ENCODE results near the gene ARHGAP26. TPM values are rescaled to one million over a fixed set of nuclear protein-coding genes. Genes with fewer than 3 reads are reported as not detected.

Gene ARHGAP26
- total and polyA plus RNA-seq, 2 donors (not counting 1 experiment from before 2014, with no cell fraction given) = 4.1 to 6.8 TPM

DNA sequence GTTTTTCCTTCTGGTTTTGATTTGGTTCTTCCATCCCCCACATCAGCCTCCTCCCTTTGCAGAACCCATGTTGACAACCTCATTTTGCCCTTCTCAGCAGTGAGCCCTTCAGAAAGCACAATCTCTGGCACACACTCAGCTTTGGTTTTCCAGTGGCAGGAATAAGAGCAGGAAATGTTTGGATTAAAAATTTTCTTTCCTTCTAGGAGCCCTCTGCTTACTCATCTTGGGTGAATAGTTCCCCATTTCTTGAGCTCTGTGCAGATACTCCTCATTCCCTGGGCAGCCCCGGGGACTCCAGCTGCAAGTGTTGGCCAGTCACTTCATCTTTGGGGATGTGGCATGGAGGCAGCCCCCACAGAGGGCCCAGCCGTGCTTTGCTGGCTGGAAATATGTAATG, 462.9 kb downstream of the ARHGAP26 start:
- Histone ChIP-seq H3K79me2 (ENCODE audit: control insufficient read depth, insufficient read depth, low read length) (no peaks in the 10 kb centered on the region), H3K9me3 (ENCODE audit: control insufficient read depth, insufficient read depth, low read depth, low read length) (no peaks in the 10 kb centered on the region), H3K27ac (ENCODE audit: insufficient read depth, low read length) (peak overlapping the region; percentile 5), H3K9ac (ENCODE audit: insufficient read depth, low read length) (no peak overlapping the region), H3K27me3 (ENCODE audit: control insufficient read depth, insufficient read depth, low read length) (no peaks in the 10 kb centered on the region), H4K20me1 (ENCODE audit: control insufficient read depth, extremely low read depth, insufficient read depth, low read length) (no peaks in the 10 kb centered on the region), H2AFZ (ENCODE audit: low read length) (no peak overlapping the region), H3K36me3 (ENCODE audit: control insufficient read depth, insufficient read depth, low read length) (no peaks in the 10 kb centered on the region), H3K4me2 (ENCODE audit: extremely low read depth, insufficient read depth, low read length) (no peak overlapping the region), H3K4me1 (ENCODE audit: control insufficient read depth, extremely low read depth, insufficient read depth, low read length) (peaks cover 10% of the 10 kb centered on the region), H3K4me3 (replicated peaks in 1 of 4; ENCODE audit: control extremely low read depth in 1 of 4, insufficient read depth in 1 of 4, low read depth in 3 of 4, low read length in 4 of 4) (no peak overlapping the region)
- DNase-seq (ENCODE audit: low read depth in 2 of 2) = peak; percentile 54 to 83
- TF ChIP-seq, protein P1, sequence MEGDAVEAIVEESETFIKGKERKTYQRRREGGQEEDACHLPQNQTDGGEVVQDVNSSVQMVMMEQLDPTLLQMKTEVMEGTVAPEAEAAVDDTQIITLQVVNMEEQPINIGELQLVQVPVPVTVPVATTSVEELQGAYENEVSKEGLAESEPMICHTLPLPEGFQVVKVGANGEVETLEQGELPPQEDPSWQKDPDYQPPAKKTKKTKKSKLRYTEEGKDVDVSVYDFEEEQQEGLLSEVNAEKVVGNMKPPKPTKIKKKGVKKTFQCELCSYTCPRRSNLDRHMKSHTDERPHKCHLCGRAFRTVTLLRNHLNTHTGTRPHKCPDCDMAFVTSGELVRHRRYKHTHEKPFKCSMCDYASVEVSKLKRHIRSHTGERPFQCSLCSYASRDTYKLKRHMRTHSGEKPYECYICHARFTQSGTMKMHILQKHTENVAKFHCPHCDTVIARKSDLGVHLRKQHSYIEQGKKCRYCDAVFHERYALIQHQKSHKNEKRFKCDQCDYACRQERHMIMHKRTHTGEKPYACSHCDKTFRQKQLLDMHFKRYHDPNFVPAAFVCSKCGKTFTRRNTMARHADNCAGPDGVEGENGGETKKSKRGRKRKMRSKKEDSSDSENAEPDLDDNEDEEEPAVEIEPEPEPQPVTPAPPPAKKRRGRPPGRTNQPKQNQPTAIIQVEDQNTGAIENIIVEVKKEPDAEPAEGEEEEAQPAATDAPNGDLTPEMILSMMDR (conservative IDR thresholded peaks at IDR 0.05 in 1 of 2, IDR thresholded peaks at IDR 0.05 in 1 of 2; ENCODE audit: low read depth in 1 of 2, low read length in 2 of 2) = no peak
- no peak for TF ChIP-seq EZH2 (IDR thresholded peaks at IDR 0.05; ENCODE audit: low read length, missing control alignments)

DNA sequence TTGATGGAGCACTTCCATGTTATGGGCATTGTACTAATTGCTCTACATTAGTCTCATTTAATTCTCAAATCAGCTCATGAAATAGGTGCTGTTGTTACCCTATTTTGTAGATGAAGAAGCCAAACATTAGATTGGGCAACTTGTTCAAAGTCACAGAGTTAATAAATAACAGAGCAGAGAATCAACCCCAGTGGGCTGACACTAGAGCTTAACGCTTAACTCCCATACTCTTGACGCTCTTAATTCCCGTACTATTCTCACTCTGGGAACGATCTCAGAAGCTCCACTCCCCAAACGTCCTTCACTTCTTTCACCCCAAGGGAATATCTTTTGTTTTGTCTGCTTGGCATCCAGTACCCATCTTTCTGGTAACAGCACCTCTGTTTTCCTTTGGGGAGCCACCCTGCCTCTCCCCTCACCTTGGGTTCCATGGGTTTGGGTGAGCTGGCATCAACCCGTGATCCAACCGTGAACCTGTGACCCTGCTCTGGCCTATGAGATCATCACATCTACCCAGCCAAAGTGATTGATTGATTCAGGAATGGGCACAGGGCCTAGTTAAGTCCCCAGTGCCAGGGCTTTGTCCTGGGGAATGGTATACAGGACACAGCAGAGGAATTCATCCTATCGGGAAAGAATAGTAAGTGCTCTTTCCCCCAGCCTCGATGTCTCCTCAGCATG, 464.1 kb downstream of the ARHGAP26 start:
- H2AFZ ChIP-seq (ENCODE audit: low read length) = no peak overlapping the region
- TF ChIP-seq, protein P1 (conservative IDR thresholded peaks at IDR 0.05 in 1 of 2, IDR thresholded peaks at IDR 0.05 in 1 of 2; ENCODE audit: low read depth in 1 of 2, low read length in 2 of 2) = no peak
- no peak for TF ChIP-seq EZH2 (IDR thresholded peaks at IDR 0.05; ENCODE audit: low read length, missing control alignments)
- H3K27me3 ChIP-seq (ENCODE audit: control insufficient read depth, insufficient read depth, low read length) = no peaks in the 10 kb centered on the region
- H3K79me2 ChIP-seq (ENCODE audit: control insufficient read depth, insufficient read depth, low read length) = no peaks in the 10 kb centered on the region
- no peaks in the 10 kb centered on the region for H3K9me3 ChIP-seq (ENCODE audit: control insufficient read depth, insufficient read depth, low read depth, low read length)
- no peak overlapping the region for H3K27ac ChIP-seq (ENCODE audit: insufficient read depth, low read length)
- no peak overlapping the region for H3K9ac ChIP-seq (ENCODE audit: insufficient read depth, low read length)
- DNase-seq (ENCODE audit: low read depth in 2 of 2) = no peak
- peaks cover 10% of the 10 kb centered on the region for H3K4me1 ChIP-seq (ENCODE audit: control insufficient read depth, extremely low read depth, insufficient read depth, low read length)
- no peaks in the 10 kb centered on the region for H3K36me3 ChIP-seq (ENCODE audit: control insufficient read depth, insufficient read depth, low read length)
- H3K4me2 ChIP-seq (ENCODE audit: extremely low read depth, insufficient read depth, low read length) = no peak overlapping the region
- no peaks in the 10 kb centered on the region for H4K20me1 ChIP-seq (ENCODE audit: control insufficient read depth, extremely low read depth, insufficient read depth, low read length)
- no peak overlapping the region for H3K4me3 ChIP-seq (replicated peaks in 1 of 4; ENCODE audit: control extremely low read depth in 1 of 4, insufficient read depth in 1 of 4, low read depth in 3 of 4, low read length in 4 of 4)

DNA sequence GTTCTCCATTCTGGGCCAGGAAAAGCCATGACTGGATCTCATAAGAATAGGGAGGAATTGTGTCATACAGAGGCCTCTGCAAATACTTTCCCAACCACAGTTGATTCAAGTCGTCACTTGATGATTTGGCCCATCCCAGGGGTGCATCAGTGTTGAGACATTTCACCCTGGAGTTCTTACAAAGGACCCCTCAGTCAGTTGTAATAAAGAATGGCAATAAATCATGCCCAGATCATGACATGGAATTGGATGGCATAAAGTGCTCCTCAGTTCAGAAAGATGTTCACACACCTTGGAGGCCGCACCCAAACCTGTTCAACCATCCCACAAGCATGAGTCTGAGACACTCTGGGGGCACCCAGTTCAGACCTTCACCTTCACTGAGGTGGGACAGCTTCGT, 465.2 kb downstream of the ARHGAP26 start:
- Histone ChIP-seq H4K20me1 (ENCODE audit: control insufficient read depth, extremely low read depth, insufficient read depth, low read length) (no peaks in the 10 kb centered on the region), H2AFZ (ENCODE audit: low read length) (no peak overlapping the region), H3K4me2 (ENCODE audit: extremely low read depth, insufficient read depth, low read length) (no peak overlapping the region), H3K4me3 (replicated peaks in 1 of 4; ENCODE audit: control extremely low read depth in 1 of 4, insufficient read depth in 1 of 4, low read depth in 3 of 4, low read length in 4 of 4) (no peak overlapping the region), H3K27ac (ENCODE audit: insufficient read depth, low read length) (no peak overlapping the region), H3K9me3 (ENCODE audit: control insufficient read depth, insufficient read depth, low read depth, low read length) (no peaks in the 10 kb centered on the region), H3K79me2 (ENCODE audit: control insufficient read depth, insufficient read depth, low read length) (no peaks in the 10 kb centered on the region), H3K36me3 (ENCODE audit: control insufficient read depth, insufficient read depth, low read length) (no peaks in the 10 kb centered on the region), H3K9ac (ENCODE audit: insufficient read depth, low read length) (no peak overlapping the region), H3K27me3 (ENCODE audit: control insufficient read depth, insufficient read depth, low read length) (no peaks in the 10 kb centered on the region), H3K4me1 (ENCODE audit: control insufficient read depth, extremely low read depth, insufficient read depth, low read length) (peaks cover 9% of the 10 kb centered on the region)
- no peak for TF ChIP-seq EZH2 (IDR thresholded peaks at IDR 0.05; ENCODE audit: low read length, missing control alignments)
- TF ChIP-seq, protein P1 (conservative IDR thresholded peaks at IDR 0.05 in 1 of 2, IDR thresholded peaks at IDR 0.05 in 1 of 2; ENCODE audit: low read depth in 1 of 2, low read length in 2 of 2) = no peak
- DNase-seq (ENCODE audit: low read depth in 2 of 2) = peak; percentile 56 to 83
